PC-3 (cell line): ENCODE measurements around the gene RASAL1.

Experiments
- CTCF ChIP-seq: fragments of 300-600 bp; sonication (generic); conservative IDR thresholded peaks from 2 replicates; pipeline ENCODE4 v1.5.1; 2017; ENCODE audit warnings: antibody characterized with exemption, low read depth, mild to moderate bottlenecking, low read length
- EZH2 ChIP-seq: fragments of 300-600 bp; sonication (generic); IDR thresholded peaks from one replicate; pipeline ENCODE4 v1.6.1; 2017; ENCODE audit warnings: antibody characterized with exemption, mild to moderate bottlenecking, low read length; ENCODE audit not compliant: unreplicated experiment

DNA sequence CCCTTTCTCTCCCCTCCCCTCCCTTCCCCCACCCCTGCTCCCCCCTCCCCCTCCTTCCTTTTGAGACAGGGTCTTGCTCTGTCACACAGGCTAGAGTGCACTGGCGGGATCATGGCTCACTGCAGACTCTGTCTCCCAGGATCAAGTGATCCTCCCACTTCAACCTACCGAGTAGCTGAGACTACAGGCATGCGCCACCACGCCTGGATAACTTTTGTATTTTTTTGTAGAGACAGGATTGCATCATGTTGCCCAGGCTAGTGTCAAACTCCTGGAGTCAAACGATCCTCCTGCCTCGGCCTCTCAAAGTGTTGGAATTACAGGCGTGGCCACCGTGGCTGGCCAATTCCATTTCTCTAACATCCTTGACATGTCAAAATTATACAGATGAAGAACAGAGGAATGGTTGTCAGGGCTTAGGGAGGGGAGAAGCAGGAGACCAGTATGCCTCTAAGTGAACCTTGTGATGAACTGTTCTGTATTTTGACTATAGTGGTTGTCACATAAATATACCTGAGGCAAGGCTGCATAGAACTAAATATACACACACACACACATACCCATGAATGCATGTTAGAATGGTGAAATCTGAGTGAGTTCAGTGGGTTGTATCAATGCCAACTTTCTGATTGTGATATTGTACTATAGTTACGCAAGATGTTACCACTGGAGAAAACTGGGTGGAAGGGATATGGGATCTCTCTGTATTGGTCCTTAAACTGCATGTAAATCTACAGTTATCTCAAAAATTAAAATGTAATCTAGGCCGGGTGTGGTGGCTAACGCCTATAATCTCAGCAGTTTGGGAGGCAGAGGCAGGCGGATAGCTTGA, 10.4 kb upstream of the RASAL1 start:
- TF ChIP-seq CTCF (no peak), EZH2 (no peak)
